Activated T-helper 1 cell treated with Interleukin-2 at 50 U/mL for 16 hours (primary cell): ENCODE results near the gene SRPRA.

ENCODE experiments used
- DNase-seq: peaks from one replicate; pipeline ENCODE4 v3.0.0-alpha.2; 2020; ENCODE audit warnings: low read depth

SRPRA gene

GRCh38 chr11:126229858-126230540 lies 38.7 kb downstream of the SRPRA start:
- no peak for DNase-seq

- no peak for DNase-seq
Observed at GRCh38 chr11:126226334-126227084, 42.2 kb downstream of the SRPRA start.

- DNase-seq: no peak
Observed at GRCh38 chr11:126225295-126225665, 43.4 kb downstream of the SRPRA start.

- DNase-seq: no peak
Observed at GRCh38 chr11:126224647-126225294, 43.9 kb downstream of the SRPRA start.

DNA sequence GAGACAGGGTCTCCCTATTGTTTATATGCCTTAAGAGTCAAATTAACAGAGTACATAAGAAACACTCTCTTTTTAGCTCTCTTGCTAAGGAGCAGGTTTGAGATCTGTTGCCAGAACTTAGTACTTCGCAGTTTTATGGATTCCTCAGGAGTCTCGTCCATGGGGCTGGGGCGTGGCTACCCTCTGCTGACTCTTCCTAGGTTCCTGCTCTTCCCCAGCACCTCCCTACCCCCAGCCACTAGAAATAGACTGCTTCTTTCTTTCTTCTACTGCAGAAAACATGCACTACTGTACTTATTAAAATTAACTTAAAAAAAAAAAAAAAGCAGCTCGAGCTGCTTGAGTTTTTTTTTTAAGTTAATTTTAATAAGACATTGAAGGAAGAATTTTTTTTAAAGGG lies 49.1 kb downstream of the SRPRA start:
- no peak for DNase-seq

- DNase-seq: no peak
Observed at GRCh38 chr11:126217491-126217890, 51.2 kb downstream of the SRPRA start.

DNA sequence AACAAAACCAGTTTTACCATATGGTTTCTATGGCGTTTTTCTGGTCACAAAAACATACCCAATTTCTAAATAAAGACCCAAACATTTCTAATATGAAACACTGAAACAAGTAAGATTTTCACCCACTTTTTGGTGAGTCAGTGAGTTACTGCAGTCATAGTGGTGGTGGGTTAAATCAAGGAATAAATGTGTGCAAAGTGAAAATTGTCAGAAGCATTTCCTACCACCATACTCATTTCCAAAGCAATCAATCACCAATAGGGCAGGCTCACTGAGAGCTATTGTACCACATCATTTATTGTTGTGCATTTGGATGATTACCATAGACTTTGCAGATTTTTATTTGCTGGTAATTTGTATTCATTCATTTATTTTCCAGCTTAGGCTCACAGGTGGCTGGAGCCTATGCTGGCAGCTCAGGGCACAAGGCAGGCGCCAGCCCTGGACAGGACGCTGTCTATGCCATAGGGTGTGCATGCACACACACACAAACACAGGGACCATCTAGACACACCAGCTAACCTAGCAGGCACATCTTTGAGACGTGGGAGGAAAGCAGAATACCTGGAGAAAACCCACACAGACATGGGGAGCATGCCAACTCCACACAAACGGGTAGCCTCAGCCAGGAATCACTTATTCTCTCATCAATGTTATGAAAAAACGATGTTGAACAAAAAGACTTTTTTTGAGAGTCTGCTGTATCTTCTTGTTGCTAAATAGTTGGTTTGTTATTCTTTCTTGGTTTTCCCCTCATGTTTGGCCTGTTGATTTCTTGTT lies 52.0 kb downstream of the SRPRA start:
- no peak for DNase-seq

- DNase-seq: no peak
Observed at GRCh38 chr11:126214841-126215240, 53.9 kb downstream of the SRPRA start.

DNA sequence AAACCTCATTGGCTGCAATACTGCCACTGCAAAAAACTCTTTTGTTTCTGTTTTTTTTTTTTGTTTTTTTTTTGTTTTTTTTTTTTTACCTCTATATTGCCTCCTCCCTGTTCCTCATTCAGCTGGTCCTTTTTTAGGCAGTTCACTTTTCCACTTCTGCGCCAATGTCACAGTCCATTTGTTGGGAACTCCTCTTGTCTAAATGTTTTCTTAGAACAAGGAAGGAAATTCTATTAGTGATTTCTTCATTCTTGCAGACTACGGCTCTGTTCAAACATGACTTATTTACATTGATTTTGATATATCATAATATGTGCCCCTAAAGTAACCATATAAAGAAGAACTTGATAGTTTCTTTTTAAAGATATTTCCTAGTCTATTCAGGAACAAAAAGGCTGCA lies 54.3 kb downstream of the SRPRA start:
- no peak for DNase-seq
